Mesenchymal stem cell (in vitro differentiated cells and primary cell): ENCODE data around the gene UBASH3B.

Experiments
- DNase-seq: peaks from one replicate; pipeline ENCODE4 v3.0.0-alpha.2; 2013
- H2AFZ ChIP-seq: one replicate; pipeline ENCODE4 v1.6.1; 2013; ENCODE audit warnings: low read depth, mild to moderate bottlenecking, control low read depth, inconsistent platforms, low read length, moderate library complexity
- H2AK5ac ChIP-seq: 2 replicates; pipeline ENCODE4 v1.6.1; 2013; ENCODE audit warnings: low read length, moderate library complexity, mild to moderate bottlenecking, inconsistent platforms; ENCODE audit not compliant: severe bottlenecking
- H2BK120ac ChIP-seq: one replicate; pipeline ENCODE4 v1.6.1; 2013; ENCODE audit warnings: low read depth, mild to moderate bottlenecking, inconsistent platforms, low read length, moderate library complexity
- H2BK12ac ChIP-seq, 2 experiments: one replicate each; pipeline ENCODE4 v1.6.1; 2013; ENCODE audit warnings: inconsistent platforms in 2 of 2, low read length in 2 of 2, mild to moderate bottlenecking in 2 of 2, moderate library complexity in 2 of 2, control low read depth in 1 of 2
- H2BK15ac ChIP-seq: one replicate; pipeline ENCODE4 v1.6.1; 2013; ENCODE audit warnings: mild to moderate bottlenecking, low read depth, inconsistent platforms; ENCODE audit not compliant: poor library complexity, severe bottlenecking
- H2BK5ac ChIP-seq: 2 replicates; pipeline ENCODE4 v1.6.1; 2013; ENCODE audit warnings: low read depth, mild to moderate bottlenecking, low read length, control low read depth, inconsistent platforms; ENCODE audit not compliant: poor library complexity, severe bottlenecking
- H3K14ac ChIP-seq, 2 experiments: one replicate each; pipeline ENCODE4 v1.6.1; 2013; ENCODE audit warnings: inconsistent platforms in 2 of 2, low read length in 2 of 2, control low read depth in 1 of 2, mild to moderate bottlenecking in 1 of 2, moderate library complexity in 1 of 2
- H3K18ac ChIP-seq, 2 experiments: one replicate each; pipeline ENCODE4 v1.6.1; 2013; ENCODE audit warnings: inconsistent platforms in 2 of 2, low read length in 2 of 2, control low read depth in 1 of 2, low read depth in 1 of 2, mild to moderate bottlenecking in 1 of 2
- H3K23ac ChIP-seq, 2 experiments: one replicate each; pipeline ENCODE4 v1.6.1; 2013; ENCODE audit warnings: inconsistent platforms in 2 of 2, low read length in 2 of 2, mild to moderate bottlenecking in 2 of 2, moderate library complexity in 2 of 2, control low read depth in 1 of 2
- H3K27ac ChIP-seq: 2 replicates; pipeline ENCODE4 v1.5.1; 2013; ENCODE audit warnings: mild to moderate bottlenecking, moderate library complexity, low read length, control low read depth, inconsistent platforms; ENCODE audit not compliant: poor library complexity, severe bottlenecking
- H3K27me3 ChIP-seq, 2 experiments: 2 replicates each; pipeline versions ENCODE4 v1.6.1 to v1.7.0; 2013; ENCODE audit warnings: low read length in 2 of 2, mild to moderate bottlenecking in 2 of 2, moderate library complexity in 2 of 2, control low read depth in 1 of 2, inconsistent platforms in 1 of 2; ENCODE audit not compliant: control insufficient read depth in 1 of 2, insufficient read depth in 1 of 2
- H3K36me3 ChIP-seq, 2 experiments: 2 replicates each; pipeline versions ENCODE4 v1.6.1 to v1.7.0; 2013; ENCODE audit warnings: low read length in 2 of 2, control low read depth in 1 of 2, inconsistent platforms in 1 of 2, low read depth in 1 of 2, mild to moderate bottlenecking in 1 of 2; ENCODE audit not compliant: insufficient read depth in 2 of 2, control insufficient read depth in 1 of 2
- H3K4ac ChIP-seq, 2 experiments: one replicate each; pipeline ENCODE4 v1.6.1; 2013; ENCODE audit warnings: inconsistent platforms in 2 of 2, low read length in 2 of 2, mild to moderate bottlenecking in 2 of 2, moderate library complexity in 2 of 2, control low read depth in 1 of 2, low read depth in 1 of 2
- H3K4me1 ChIP-seq: 2 replicates; pipeline ENCODE4 v1.6.1; 2013; ENCODE audit warnings: low read depth, low read length, control low read depth; ENCODE audit not compliant: control insufficient read depth, insufficient read depth
- H3K4me2 ChIP-seq: 2 replicates; pipeline ENCODE4 v1.6.1; 2013; ENCODE audit warnings: low read length, mild to moderate bottlenecking, inconsistent platforms; ENCODE audit not compliant: poor library complexity, severe bottlenecking
- H3K4me3 ChIP-seq, 2 experiments: 2 replicates each; pipeline versions ENCODE4 v1.5.1 to v1.7.0; 2013; ENCODE audit warnings: low read length in 2 of 2, mild to moderate bottlenecking in 2 of 2, control low read depth in 1 of 2, low read depth in 1 of 2; ENCODE audit not compliant: insufficient read depth in 1 of 2
- H3K79me1 ChIP-seq: replicated peaks from 2 replicates; pipeline ENCODE4 v1.6.1; 2013; ENCODE audit warnings: mild to moderate bottlenecking, control low read depth, low read length, inconsistent platforms; ENCODE audit not compliant: poor library complexity, severe bottlenecking
- H3K9ac ChIP-seq: 2 replicates; pipeline ENCODE4 v1.7.0; 2013; ENCODE audit warnings: mild to moderate bottlenecking, low read length, moderate library complexity
- H3K9me3 ChIP-seq: 2 replicates; pipeline ENCODE4 v1.7.0; 2013; ENCODE audit warnings: mild to moderate bottlenecking, low read length; ENCODE audit not compliant: control insufficient read depth
- H4K8ac ChIP-seq: one replicate; pipeline ENCODE4 v1.6.1; 2013; ENCODE audit warnings: inconsistent platforms, mild to moderate bottlenecking, low read length, moderate library complexity
- H4K91ac ChIP-seq: one replicate; pipeline ENCODE4 v1.6.1; 2013; ENCODE audit warnings: mild to moderate bottlenecking, low read length, inconsistent platforms
- WGBS: methylation state at CpG from one replicate; pipeline ENCODE4 v1.1.7; 2013; ENCODE audit warnings: mixed read lengths; 5-methylcytosine and 5-hydroxymethylcytosine counted together

The UBASH3B gene

GRCh38 chr11:122679466-122679865 is 23.9 kb downstream of the UBASH3B start:
- H2BK5ac ChIP-seq: no peak overlapping the region
- H3K9me3 ChIP-seq: no peaks in the 10 kb centered on the region
- no CpG with 5 or more reads among the region's 2 CpGs for WGBS

GRCh38 chr11:122681070-122681469 is 25.5 kb downstream of the UBASH3B start:
- Histone ChIP-seq H3K36me3 (no peaks in the 10 kb centered on the region), H3K4me1 (peaks cover 25% of the 10 kb centered on the region), H2BK12ac (peak overlapping the region in 1 of 2 experiments; percentile 29), H3K14ac (no peak overlapping the region), H3K9me3 (no peaks in the 10 kb centered on the region), H4K91ac (no peak overlapping the region), H3K27me3 (no peaks in the 10 kb centered on the region), H2BK5ac (no peak overlapping the region), H2BK120ac (no peak overlapping the region), H3K4me2 (no peak overlapping the region), H3K23ac (no peak overlapping the region), H3K4ac (no peak overlapping the region), H3K9ac (no peak overlapping the region), H4K8ac (no peak overlapping the region), H3K79me1 (no peaks in the 10 kb centered on the region), H3K27ac (peak overlapping the region; percentile 4), H2AK5ac (no peak overlapping the region), H2BK15ac (no peak overlapping the region), H3K4me3 (no peak overlapping the region), H2AFZ (no peak overlapping the region), H3K18ac (no peak overlapping the region)
- 87% methylated on average over 1 of the region's 3 CpGs for WGBS
- no peak for DNase-seq

More at GRCh38 chr11:122679466-122679865, 23.9 kb downstream of the UBASH3B start:
- Histone ChIP-seq H3K4ac (no peak overlapping the region), H2BK15ac (no peak overlapping the region), H3K4me1 (peaks cover 24% of the 10 kb centered on the region), H3K27me3 (no peaks in the 10 kb centered on the region), H2AK5ac (no peak overlapping the region), H3K36me3 (peaks cover 0 to 2% of the 10 kb centered on the region in 2 experiments), H3K4me3 (no peak overlapping the region), H2BK12ac (no peak overlapping the region), H3K18ac (no peak overlapping the region), H2BK120ac (no peak overlapping the region), H3K79me1 (no peaks in the 10 kb centered on the region), H2AFZ (no peak overlapping the region), H3K9ac (no peak overlapping the region), H4K91ac (no peak overlapping the region), H3K14ac (no peak overlapping the region), H3K4me2 (no peak overlapping the region), H3K27ac (no peak overlapping the region), H3K23ac (no peak overlapping the region), H4K8ac (no peak overlapping the region)
- DNase-seq: no peak

- no peak overlapping the region for H2AFZ ChIP-seq
- H2BK120ac ChIP-seq: no peak overlapping the region
- no peak overlapping the region for H2BK5ac ChIP-seq
- WGBS: 48% methylated on average over 7 of the region's 7 CpGs
- H3K36me3 ChIP-seq: no peaks in the 10 kb centered on the region
- peak overlapping the region in 1 of 2 experiments; percentile 23 for H2BK12ac ChIP-seq
- H3K4me2 ChIP-seq: no peak overlapping the region
- no peaks in the 10 kb centered on the region for H3K79me1 ChIP-seq
- H3K27me3 ChIP-seq: no peaks in the 10 kb centered on the region
- no peak overlapping the region for H2BK15ac ChIP-seq
- H3K4me1 ChIP-seq: peaks cover 23% of the 10 kb centered on the region
- H4K91ac ChIP-seq: peak overlapping the region; percentile 8
- H4K8ac ChIP-seq: no peak overlapping the region
- no peak overlapping the region for H3K4me3 ChIP-seq
- peak overlapping the region in 1 of 2 experiments; percentile 23 for H3K14ac ChIP-seq
- peak; percentile 58 for DNase-seq
- no peaks in the 10 kb centered on the region for H3K9me3 ChIP-seq
- H2AK5ac ChIP-seq: no peak overlapping the region
- peak overlapping the region in 1 of 2 experiments; percentile 63 for H3K18ac ChIP-seq
- H3K9ac ChIP-seq: no peak overlapping the region
- H3K4ac ChIP-seq: no peak overlapping the region
- peak overlapping the region; percentile 4 for H3K27ac ChIP-seq
- H3K23ac ChIP-seq: no peak overlapping the region
Measured at GRCh38 chr11:122681735-122682134, 26.2 kb downstream of the UBASH3B start.

- Histone ChIP-seq H3K27me3 (no peaks in the 10 kb centered on the region), H3K4ac (peak overlapping the region in 1 of 2 experiments; percentile 45), H4K91ac (no peak overlapping the region), H3K27ac (peak overlapping the region; percentile 4), H3K23ac (no peak overlapping the region), H3K4me3 (no peak overlapping the region), H3K18ac (no peak overlapping the region), H2BK15ac (peak overlapping the region; percentile 38), H2AFZ (no peak overlapping the region), H3K36me3 (peaks cover 0 to 2% of the 10 kb centered on the region in 2 experiments), H3K14ac (no peak overlapping the region), H3K79me1 (no peaks in the 10 kb centered on the region), H4K8ac (no peak overlapping the region), H3K9me3 (no peaks in the 10 kb centered on the region), H2BK5ac (no peak overlapping the region), H3K9ac (no peak overlapping the region), H2AK5ac (peak overlapping the region; percentile 49), H2BK120ac (no peak overlapping the region), H3K4me1 (peaks cover 23% of the 10 kb centered on the region), H2BK12ac (no peak overlapping the region), H3K4me2 (no peak overlapping the region)
- no CpG with 5 or more reads among the region's 4 CpGs for WGBS
- DNase-seq: no peak
Measured at GRCh38 chr11:122682464-122682863, 26.9 kb downstream of the UBASH3B start.
